ENCODE measurements around the gene CRYZL1. TPM values are rescaled to one million over a fixed set of nuclear protein-coding genes. Genes with fewer than 3 reads are reported as not detected.

Gene CRYZL1
- 15.1 and 18.0 TPM in 2 replicates for total RNA-seq

DNA sequence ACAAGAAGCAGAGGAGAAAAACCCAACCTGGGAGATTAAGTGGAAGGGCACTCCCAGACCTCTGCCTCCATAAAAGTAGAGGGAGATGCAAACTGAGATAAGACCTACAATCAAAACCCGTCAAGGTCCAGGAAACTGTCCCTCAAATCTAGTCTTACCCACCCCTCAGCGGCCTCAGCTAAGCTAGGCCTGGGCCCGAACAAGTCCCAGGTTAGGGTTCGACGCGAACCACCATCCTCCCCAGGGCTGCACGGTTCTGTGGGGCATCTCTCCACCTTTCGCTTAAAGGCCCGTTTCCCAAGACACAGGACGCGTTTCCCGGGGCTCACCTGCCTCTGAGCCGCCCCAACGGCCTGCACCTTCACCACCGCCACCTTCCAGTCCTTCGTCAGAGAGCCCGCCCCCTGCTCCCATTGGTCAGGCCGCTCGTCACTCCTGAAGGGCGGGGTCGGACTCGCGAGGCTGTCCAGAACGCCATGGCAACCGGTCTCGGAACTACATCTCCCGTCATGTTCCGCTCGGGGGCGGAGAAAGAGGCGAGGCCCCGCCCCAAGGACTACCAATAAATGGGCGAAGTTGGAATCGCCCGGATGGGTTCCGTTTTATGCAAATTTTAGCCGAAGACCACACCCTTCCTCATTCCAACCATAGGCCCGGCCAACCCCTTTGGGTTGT, at the start of gene CRYZL1:
Gene CRYZL1 (minus strand): TSS at position 390 of the 675 bp plus-strand sequence. CDS start 10,190 bp downstream, outside the sequence.

DNA sequence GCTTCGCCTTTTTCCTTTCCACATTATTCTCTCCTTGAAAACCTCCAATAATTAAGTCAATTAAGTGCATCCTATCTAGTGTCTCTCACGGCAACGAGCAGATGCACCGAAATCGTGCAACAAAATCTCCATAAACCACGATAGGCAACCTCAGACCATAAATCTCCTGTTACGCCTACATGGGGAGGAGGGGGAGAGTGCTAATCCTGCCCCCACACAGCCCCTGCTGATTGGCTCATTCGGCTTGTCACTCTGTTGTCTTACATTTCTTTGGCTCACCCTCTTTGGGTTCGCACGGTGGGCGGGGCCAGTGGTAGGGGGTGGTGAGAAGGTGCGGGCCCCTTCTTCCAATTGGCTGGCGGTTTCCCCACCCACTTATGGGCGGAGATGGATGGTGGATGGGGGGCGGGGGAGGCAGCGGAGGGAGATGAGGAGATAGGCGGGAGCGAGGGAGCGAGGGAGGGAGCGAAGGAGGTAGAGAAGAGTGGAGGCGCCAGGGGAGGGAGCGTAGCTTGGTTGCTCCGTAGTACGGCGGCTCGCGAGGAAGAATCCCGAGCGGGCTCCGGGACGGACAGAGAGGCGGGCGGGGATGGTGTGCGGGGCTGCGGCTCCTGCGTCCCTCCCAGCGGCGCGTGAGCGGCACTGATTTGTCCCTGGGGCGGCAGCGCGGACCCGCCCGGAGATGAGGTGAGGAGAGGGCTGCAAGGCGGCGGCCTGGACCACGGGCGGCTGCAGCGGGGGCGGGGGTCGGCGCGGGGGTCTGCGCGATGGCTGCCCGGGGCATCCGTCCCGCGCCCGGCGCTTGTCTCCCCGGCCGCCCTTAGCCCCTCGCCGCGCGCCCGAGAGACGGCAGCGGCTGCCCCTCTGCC, 720 bp upstream of the CRYZL1 start, which contains the start of gene ITSN1:
Gene ITSN1 (plus strand): TSS at position 475 of the 869 bp plus-strand sequence. CDS start 76,328 bp downstream, outside the sequence.

DNA sequence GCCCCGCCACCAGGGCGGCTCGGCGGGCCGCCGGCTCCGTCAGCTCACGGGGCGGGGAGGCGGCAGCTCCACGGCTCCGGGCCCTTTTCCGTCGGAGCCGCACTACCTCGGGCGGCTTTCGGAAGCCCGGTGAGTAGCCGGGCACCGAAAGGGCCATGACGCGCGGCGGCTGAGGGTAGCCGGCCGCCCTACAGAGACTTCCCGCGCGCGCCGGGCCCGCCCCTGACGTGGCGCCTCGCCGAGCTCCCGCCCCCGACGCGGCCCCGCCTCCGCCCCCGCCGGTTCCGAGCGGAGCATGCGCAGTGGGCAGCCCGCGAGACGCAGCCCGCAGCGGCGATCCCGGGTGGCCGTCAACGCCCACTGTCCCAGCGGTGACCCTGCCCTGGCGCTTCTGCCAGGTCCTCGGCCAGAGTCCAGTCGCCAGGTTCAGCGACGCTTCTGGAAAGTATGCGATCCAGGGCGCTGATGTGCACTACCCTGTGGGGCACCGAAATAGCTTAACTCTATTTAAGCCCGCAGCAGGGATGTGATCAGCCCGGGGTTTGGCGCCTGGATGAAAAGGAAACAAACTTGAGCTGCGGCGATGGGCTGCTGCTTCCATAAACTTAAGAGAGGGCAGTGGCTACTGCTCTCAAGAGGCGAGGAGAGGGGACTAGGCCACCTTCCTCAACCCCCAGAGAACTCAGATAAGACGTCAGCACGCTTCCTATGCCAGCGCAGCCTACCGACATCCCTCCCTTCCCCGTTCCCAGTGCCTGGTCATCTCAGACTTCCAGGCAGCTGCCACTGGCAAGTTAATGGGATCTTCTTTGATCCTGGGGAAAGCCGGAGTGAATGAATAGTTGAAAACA, 52.8 kb downstream of the CRYZL1 start, which contains the start of gene DONSON:
Gene DONSON (minus strand): TSS at position 200 of the 851 bp plus-strand sequence. CDS start 43 bp downstream, at position 157.

DNA sequence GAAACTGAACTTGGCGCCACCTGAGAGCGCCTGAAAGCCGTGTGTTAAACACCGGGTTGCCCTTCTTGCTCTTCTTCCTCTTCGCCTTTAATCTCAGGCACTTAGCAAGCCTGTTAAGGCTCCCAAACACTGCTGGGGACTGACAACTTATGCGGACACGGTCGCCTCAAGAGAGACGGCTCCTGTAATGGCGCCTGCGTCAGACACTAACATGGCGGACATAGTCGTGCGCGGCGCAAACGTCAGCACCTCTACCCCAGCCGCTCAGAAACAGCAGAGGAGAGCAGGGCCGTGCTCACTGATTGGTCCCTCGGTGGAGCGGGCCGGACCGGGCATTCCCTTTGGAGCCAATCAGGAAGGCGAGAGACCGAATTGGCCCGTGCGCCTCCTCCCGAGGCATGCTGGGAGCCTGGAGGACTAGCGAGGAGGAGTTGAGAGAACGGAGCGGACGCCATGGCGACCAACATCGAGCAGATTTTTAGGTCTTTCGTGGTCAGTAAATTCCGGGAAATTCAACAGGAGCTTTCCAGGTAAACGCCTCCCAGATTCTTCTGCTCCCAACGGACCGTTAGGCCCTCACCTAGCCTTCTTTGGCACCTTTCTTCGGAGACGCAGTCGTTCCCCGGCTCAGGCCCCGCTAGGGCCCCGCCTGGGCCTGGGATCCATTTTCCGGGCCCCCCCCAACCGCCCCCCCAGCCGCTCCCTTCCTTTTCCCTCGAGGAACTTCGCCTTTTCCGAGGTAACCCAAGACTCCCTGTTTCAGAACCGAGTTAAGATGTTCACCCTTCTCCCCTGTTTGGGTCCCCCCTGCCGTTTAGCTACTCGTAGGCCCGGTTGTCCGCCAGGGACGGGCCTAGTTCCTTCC, 98.7 kb downstream of the CRYZL1 start, which contains the start of gene SON:
Gene SON (plus strand): TSS at position 399 of the 865 bp plus-strand sequence. CDS start 55 bp downstream, at position 454.

GRCh38 chr21:33541756-33542639, 99.5 kb downstream of the CRYZL1 start, which contains the start of gene GART:
TSS of gene GART (minus strand) at chr21:33542117. CDS start at chr21:33539315, 2,802 bp downstream.

Other genes with a start within 250 kb of the CRYZL1 start
- 54.4 and 72.9 TPM in 2 replicates for gene IFNGR2, start 238.3 kb downstream of the CRYZL1 start, total RNA-seq
- 19.5 and 19.7 TPM in 2 replicates for gene TMEM50B, start 161.8 kb downstream of the CRYZL1 start, total RNA-seq
- gene DNAJC28, start 150.0 kb downstream of the CRYZL1 start, total RNA-seq, result 0.39 and 0.73 TPM in 2 replicates
- 94.1 and 169 TPM in 2 replicates for gene GART, start 99.6 kb downstream of the CRYZL1 start, total RNA-seq
- 87.8 and 115 TPM in 2 replicates for gene SON, start 98.7 kb downstream of the CRYZL1 start, total RNA-seq
- 18.4 and 37.3 TPM in 2 replicates for gene DONSON, start 53.1 kb downstream of the CRYZL1 start, total RNA-seq
- gene ITSN1, start 760 bp upstream of the CRYZL1 start, total RNA-seq, result 26.5 and 44.2 TPM in 2 replicates